Naive B cell (primary cell): ENCODE data around the gene AGAP1. TPM values are rescaled to one million over a fixed set of nuclear protein-coding genes. Genes with fewer than 3 reads are reported as not detected.
A peak's percentile ranks its signal among the peaks of the same experiment; 100 is the strongest.

Experiments
- ATAC-seq, 2 donors: fragments of 150-1000 bp; cut with Tn5 transposase; 2 replicates each; pipeline ENCODE4 v1.10.0; 2021; ENCODE audit warnings: low read depth in 2 of 2, mild to moderate bottlenecking in 2 of 2, moderate library complexity in 2 of 2
- DNase-seq: peaks from one replicate; pipeline ENCODE4 v3.0.0; 2022
- H3K27ac Mint-ChIP-seq, 6 donors: one replicate each; pipeline ENCODE4 v1.8.0; 2020 to 2022; ENCODE audit warnings: mild to moderate bottlenecking in 6 of 6, mixed read lengths in 6 of 6, moderate library complexity in 5 of 6, inconsistent platforms in 2 of 6
- H3K27me3 Mint-ChIP-seq, 3 donors: one replicate each; pipeline ENCODE4 v1.8.0; 2021 to 2022; ENCODE audit warnings: mixed read lengths in 3 of 3, mild to moderate bottlenecking in 1 of 3
- H3K36me3 Mint-ChIP-seq, 2 donors: one replicate each; pipeline ENCODE4 v1.8.0; 2020 to 2022; ENCODE audit warnings: mixed read lengths in 2 of 2, inconsistent platforms in 1 of 2, mild to moderate bottlenecking in 1 of 2
- H3K4me1 Mint-ChIP-seq, 3 donors: one replicate each; pipeline ENCODE4 v1.8.0; 2020 to 2022; ENCODE audit warnings: mixed read lengths in 3 of 3, inconsistent platforms in 1 of 3, mild to moderate bottlenecking in 1 of 3, moderate library complexity in 1 of 3
- H3K4me3 Mint-ChIP-seq, 8 donors: one replicate each; pipeline ENCODE4 v1.8.0; 2020 to 2022; ENCODE audit warnings: mild to moderate bottlenecking in 8 of 8, mixed read lengths in 8 of 8, moderate library complexity in 8 of 8, inconsistent platforms in 2 of 8
- H3K9me3 Mint-ChIP-seq, 7 donors: one replicate each; pipeline ENCODE4 v1.8.0; 2020 to 2022; ENCODE audit warnings: mixed read lengths in 7 of 7, mild to moderate bottlenecking in 5 of 7, inconsistent platforms in 2 of 7, moderate library complexity in 1 of 7
- polyA plus RNA-seq, 6 donors: library from polyadenylated mRNA; unstranded; fragments of 300-500 nt; fragmentation: Illumina TruSeq; gene quantifications; one replicate each; pipeline ENCODE4 v1.2.3, GENCODE V29; 2021; ENCODE audit warnings: low read depth in 6 of 6

AGAP1 gene
- polyA plus RNA-seq, 6 donors from 2014 or later = not detected

- ATAC-seq (no peak), DNase-seq (no peak)
- no peaks in the 10 kb centered on the region for H3K4me1 Mint-ChIP-seq
- no peaks in the 10 kb centered on the region for H3K36me3 Mint-ChIP-seq
- H3K4me3 Mint-ChIP-seq = no peak overlapping the region
- no peaks in the 10 kb centered on the region for H3K9me3 Mint-ChIP-seq
- H3K27me3 Mint-ChIP-seq = peaks cover 0 to 8% (median 4%) of the 10 kb centered on the region in 3 donors
- H3K27ac Mint-ChIP-seq = no peak overlapping the region
These were observed 360.4 kb downstream of the AGAP1 start for GRCh38 chr2:235854276-235854675.

- Mint-ChIP-seq H3K36me3 (no peaks in the 10 kb centered on the region), H3K27me3 (peaks cover 4 to 8% (median 5%) of the 10 kb centered on the region in 3 donors), H3K9me3 (no peaks in the 10 kb centered on the region), H3K27ac (no peak overlapping the region), H3K4me3 (no peak overlapping the region), H3K4me1 (no peaks in the 10 kb centered on the region)
- DNase-seq (no peak), ATAC-seq (no peak)
These were observed 361.2 kb downstream of the AGAP1 start for GRCh38 chr2:235855011-235855410.

- no peaks in the 10 kb centered on the region for H3K9me3 Mint-ChIP-seq
- no peak for ATAC-seq
- H3K4me1 Mint-ChIP-seq = no peaks in the 10 kb centered on the region
- no peaks in the 10 kb centered on the region for H3K36me3 Mint-ChIP-seq
- no peak for DNase-seq
- H3K27ac Mint-ChIP-seq = peak overlapping the region in 1 of 6 donors; percentile 7
- peaks cover 4 to 8% (median 8%) of the 10 kb centered on the region in 3 donors for H3K27me3 Mint-ChIP-seq
- no peak overlapping the region for H3K4me3 Mint-ChIP-seq
These were observed 362.5 kb downstream of the AGAP1 start for GRCh38 chr2:235856151-235856854.

- DNase-seq (no peak), ATAC-seq (no peak)
- H3K27me3 Mint-ChIP-seq = peaks cover 4 to 10% (median 8%) of the 10 kb centered on the region in 3 donors
- H3K4me1 Mint-ChIP-seq = no peaks in the 10 kb centered on the region
- H3K36me3 Mint-ChIP-seq = no peaks in the 10 kb centered on the region
- H3K4me3 Mint-ChIP-seq = no peak overlapping the region
- no peak overlapping the region for H3K27ac Mint-ChIP-seq
- no peaks in the 10 kb centered on the region for H3K9me3 Mint-ChIP-seq
These were observed 363.8 kb downstream of the AGAP1 start for GRCh38 chr2:235857598-235857997.

- H3K4me1 Mint-ChIP-seq = no peaks in the 10 kb centered on the region
- no peaks in the 10 kb centered on the region for H3K9me3 Mint-ChIP-seq
- no peak overlapping the region for H3K27ac Mint-ChIP-seq
- DNase-seq = no peak
- no peak overlapping the region for H3K4me3 Mint-ChIP-seq
- no peak for ATAC-seq
- no peaks in the 10 kb centered on the region for H3K36me3 Mint-ChIP-seq
- H3K27me3 Mint-ChIP-seq = peaks cover 4 to 15% (median 12%) of the 10 kb centered on the region in 3 donors
These were observed 365.0 kb downstream of the AGAP1 start for GRCh38 chr2:235858881-235859280.

GRCh38 chr2:235859651-235860050, 365.8 kb downstream of the AGAP1 start:
- Mint-ChIP-seq H3K27me3 (peaks cover 5 to 18% (median 13%) of the 10 kb centered on the region in 3 donors), H3K27ac (no peak overlapping the region), H3K9me3 (no peaks in the 10 kb centered on the region), H3K4me1 (no peaks in the 10 kb centered on the region), H3K4me3 (no peak overlapping the region), H3K36me3 (no peaks in the 10 kb centered on the region)
- no peak for DNase-seq
- no peak for ATAC-seq

GRCh38 chr2:235860111-235860510, 366.3 kb downstream of the AGAP1 start:
- no peaks in the 10 kb centered on the region for H3K36me3 Mint-ChIP-seq
- DNase-seq (no peak), ATAC-seq (no peak)
- H3K9me3 Mint-ChIP-seq = no peaks in the 10 kb centered on the region
- peaks cover 9 to 23% (median 15%) of the 10 kb centered on the region in 3 donors for H3K27me3 Mint-ChIP-seq
- no peaks in the 10 kb centered on the region for H3K4me1 Mint-ChIP-seq
- H3K27ac Mint-ChIP-seq = no peak overlapping the region
- H3K4me3 Mint-ChIP-seq = no peak overlapping the region

- H3K9me3 Mint-ChIP-seq = no peaks in the 10 kb centered on the region
- peaks cover 9 to 24% (median 17%) of the 10 kb centered on the region in 3 donors for H3K27me3 Mint-ChIP-seq
- H3K4me1 Mint-ChIP-seq = no peaks in the 10 kb centered on the region
- H3K36me3 Mint-ChIP-seq = no peaks in the 10 kb centered on the region
- ATAC-seq (no peak), DNase-seq (no peak)
- H3K4me3 Mint-ChIP-seq = no peak overlapping the region
- H3K27ac Mint-ChIP-seq = no peak overlapping the region
These were observed 367.0 kb downstream of the AGAP1 start for GRCh38 chr2:235860871-235861270.

GRCh38 chr2:235861383-235861782, 367.5 kb downstream of the AGAP1 start:
- no peak overlapping the region for H3K4me3 Mint-ChIP-seq
- peaks cover 9 to 29% (median 22%) of the 10 kb centered on the region in 3 donors for H3K27me3 Mint-ChIP-seq
- H3K9me3 Mint-ChIP-seq = no peaks in the 10 kb centered on the region
- no peaks in the 10 kb centered on the region for H3K36me3 Mint-ChIP-seq
- no peak for ATAC-seq
- H3K4me1 Mint-ChIP-seq = no peaks in the 10 kb centered on the region
- H3K27ac Mint-ChIP-seq = no peak overlapping the region
- no peak for DNase-seq

- ATAC-seq = no peak
- no peak for DNase-seq
- Mint-ChIP-seq H3K27ac (no peak overlapping the region), H3K36me3 (no peaks in the 10 kb centered on the region), H3K9me3 (no peaks in the 10 kb centered on the region), H3K27me3 (peaks cover 8 to 30% (median 22%) of the 10 kb centered on the region in 3 donors), H3K4me1 (no peaks in the 10 kb centered on the region), H3K4me3 (peak overlapping the region in 1 of 8 donors; percentile 1)
These were observed 369.6 kb downstream of the AGAP1 start for GRCh38 chr2:235863414-235863813.

- no peak for ATAC-seq
- Mint-ChIP-seq H3K27me3 (peaks cover 5 to 30% (median 22%) of the 10 kb centered on the region in 3 donors), H3K4me1 (no peaks in the 10 kb centered on the region)
These were observed 370.5 kb downstream of the AGAP1 start for GRCh38 chr2:235864302-235864701.

GRCh38 chr2:235864733-235865515, 371.1 kb downstream of the AGAP1 start:
- Mint-ChIP-seq H3K9me3 (no peaks in the 10 kb centered on the region), H3K36me3 (no peaks in the 10 kb centered on the region), H3K27ac (no peak overlapping the region), H3K4me1 (no peaks in the 10 kb centered on the region), H3K27me3 (peaks cover 5 to 26% (median 22%) of the 10 kb centered on the region in 3 donors), H3K4me3 (peak overlapping the region in 1 of 8 donors; percentile 53)
- DNase-seq (no peak), ATAC-seq (no peak)

More at GRCh38 chr2:235864302-235864701, 370.5 kb downstream of the AGAP1 start:
- Mint-ChIP-seq H3K9me3 (no peaks in the 10 kb centered on the region), H3K36me3 (no peaks in the 10 kb centered on the region), H3K27ac (no peak overlapping the region), H3K4me3 (peak overlapping the region in 1 of 8 donors; percentile 53)
- DNase-seq = no peak

GRCh38 chr2:235866373-235866772, 372.5 kb downstream of the AGAP1 start:
- Mint-ChIP-seq H3K36me3 (peaks cover 0 to 5% of the 10 kb centered on the region in 2 donors), H3K9me3 (peaks cover 0 to 9% (median 7%) of the 10 kb centered on the region in 7 donors), H3K4me1 (no peaks in the 10 kb centered on the region), H3K27ac (no peak overlapping the region), H3K27me3 (peaks cover 5 to 22% (median 22%) of the 10 kb centered on the region in 3 donors), H3K4me3 (no peak overlapping the region)
- no peak for DNase-seq
- ATAC-seq = no peak

GRCh38 chr2:235868224-235868623, 374.4 kb downstream of the AGAP1 start:
- Mint-ChIP-seq H3K27ac (no peak overlapping the region), H3K9me3 (peaks cover 0 to 11% (median 8%) of the 10 kb centered on the region in 7 donors), H3K4me1 (no peaks in the 10 kb centered on the region), H3K36me3 (peaks cover 0 to 8% of the 10 kb centered on the region in 2 donors), H3K27me3 (peaks cover 5 to 18% (median 14%) of the 10 kb centered on the region in 3 donors), H3K4me3 (no peak overlapping the region)
- no peak for DNase-seq
- ATAC-seq = no peak
